ENCODE measurements around the gene HUS1B.
"Not testable (repeated sequence)": the region's sequence is repeated elsewhere in the genome, so short reads cannot be mapped to it uniquely, and the experiment has no call there.

Gene HUS1B

GRCh38 chr6:679282-679681 is 22.4 kb upstream of the HUS1B start:
- DNase-seq: no peak

- no peak for DNase-seq
Observed at GRCh38 chr6:678520-678919, 21.6 kb upstream of the HUS1B start.

- DNase-seq: no peak
Observed at GRCh38 chr6:677919-678318, 21.0 kb upstream of the HUS1B start.

GRCh38 chr6:674956-675355 is 18.1 kb upstream of the HUS1B start:
- no peak for DNase-seq

GRCh38 chr6:674406-674805 is 17.5 kb upstream of the HUS1B start:
- no peak for DNase-seq

GRCh38 chr6:667253-667927 is 10.5 kb upstream of the HUS1B start:
- DNase-seq: no peak

GRCh38 chr6:665403-666267 is 8.7 kb upstream of the HUS1B start:
- no peak for DNase-seq

GRCh38 chr6:663788-664187 is 6.9 kb upstream of the HUS1B start:
- not testable (repeated sequence) for DNase-seq

GRCh38 chr6:659716-660581 is 3.0 kb upstream of the HUS1B start:
- no peak for DNase-seq

- no peak for DNase-seq
Observed at GRCh38 chr6:658244-658643, 1.3 kb upstream of the HUS1B start.

GRCh38 chr6:657743-658142 is 843 bp upstream of the HUS1B start:
- DNase-seq: no peak

- DNase-seq: no peak
Observed at GRCh38 chr6:654136-654535, 2.8 kb downstream of the HUS1B start.

GRCh38 chr6:652865-653264 is 4.0 kb downstream of the HUS1B start:
- DNase-seq: no peak

GRCh38 chr6:650098-650497 is 6.8 kb downstream of the HUS1B start:
- DNase-seq: no peak

- DNase-seq: no peak
Observed at GRCh38 chr6:642805-643204, 14.1 kb downstream of the HUS1B start.

GRCh38 chr6:641225-641985 is 15.5 kb downstream of the HUS1B start:
- no peak for DNase-seq

GRCh38 chr6:636488-636887 is 20.4 kb downstream of the HUS1B start:
- no peak for DNase-seq

GRCh38 chr6:635233-635632 is 21.7 kb downstream of the HUS1B start:
- no peak for DNase-seq

GRCh38 chr6:633611-634010 is 23.3 kb downstream of the HUS1B start:
- DNase-seq: no peak

GRCh38 chr6:628766-629165 is 28.1 kb downstream of the HUS1B start:
- no peak for DNase-seq

- DNase-seq: no peak
Observed at GRCh38 chr6:626236-626635, 30.7 kb downstream of the HUS1B start.

All from nucleus accumbens (tissue), 56 donors.